Measurements from ENCODE around the gene STYK1. TPM values are rescaled to one million over a fixed set of nuclear protein-coding genes. Genes with fewer than 3 reads are reported as not detected.

STYK1 gene
- total and polyA plus RNA-seq, 9 of the 15 experiments (the other 6 are each of a cell fraction or from before 2014, with no cell fraction given): 0.31 to 1.8 (median 0.64) TPM

GRCh38 chr12:10722905-10723746, 49.3 kb upstream of the STYK1 start, which contains the start of gene YBX3 (continued):
- TF ChIP-seq NR2C1 (IDR thresholded peaks at IDR 0.05): no peak
- TF ChIP-seq NR2C1 (tag; IDR thresholded peaks at IDR 0.05): no peak
- peak; percentile 15 for TF ChIP-seq CCNT2 (IDR thresholded peaks at IDR 0.05; ENCODE audit: borderline replicate concordance, extremely low read depth, insufficient read length, low read depth, low read length)
- no peak for TF ChIP-seq LEF1 (IDR thresholded peaks at IDR 0.05)
- no peak for TF ChIP-seq ZNF655 (CRISPR knock-in tag; IDR thresholded peaks at IDR 0.05)
- TF ChIP-seq ZNF263 (CRISPR knock-in tag; IDR thresholded peaks at IDR 0.05; ENCODE audit: borderline replicate concordance): no peak
- TF ChIP-seq ZSCAN32 (CRISPR knock-in tag; IDR thresholded peaks at IDR 0.05): no peak
- no peak for TF ChIP-seq FOXK2 (conservative IDR thresholded peaks at IDR 0.05 in 1 of 2, IDR thresholded peaks at IDR 0.05 in 1 of 2; ENCODE audit: low read depth in 2 of 2)
- TF ChIP-seq CHD4 (IDR thresholded peaks at IDR 0.05; ENCODE audit: insufficient read depth, insufficient replicate concordance, low read depth, low read length, poor library complexity, severe bottlenecking): no peak
- TF ChIP-seq ELK3 (CRISPR knock-in tag; IDR thresholded peaks at IDR 0.05): no peak
- no peak for TF ChIP-seq E4F1 (CRISPR knock-in tag; IDR thresholded peaks at IDR 0.05; ENCODE audit: borderline replicate concordance)
- no peak for TF ChIP-seq FOXP1 (CRISPR knock-in tag; IDR thresholded peaks at IDR 0.05)
- no peak for TF ChIP-seq NFXL1 (CRISPR knock-in tag; IDR thresholded peaks at IDR 0.05)
- TF ChIP-seq PHF8 (IDR thresholded peaks at IDR 0.05; ENCODE audit: borderline replicate concordance, low read length): peak; percentile 64; the same call in 1 of the 2 replicates
- 0 out of 2 replicates have a peak, but pooled peaks have one; percentile 30 for TF ChIP-seq POLR2H (tag; IDR thresholded peaks at IDR 0.05; ENCODE audit: low read depth)
- no peak for TF ChIP-seq ZBTB49 (CRISPR knock-in tag; IDR thresholded peaks at IDR 0.05; ENCODE audit: borderline replicate concordance)
- no peak for TF ChIP-seq E2F5 (CRISPR knock-in tag; IDR thresholded peaks at IDR 0.05)

Measured in K562 (cell line).